ENCODE results near the gene GET4.
"Not testable (repeated sequence)": the region's sequence is repeated elsewhere in the genome, so short reads cannot be mapped to it uniquely, and the experiment has no call there.

GET4 gene

DNA sequence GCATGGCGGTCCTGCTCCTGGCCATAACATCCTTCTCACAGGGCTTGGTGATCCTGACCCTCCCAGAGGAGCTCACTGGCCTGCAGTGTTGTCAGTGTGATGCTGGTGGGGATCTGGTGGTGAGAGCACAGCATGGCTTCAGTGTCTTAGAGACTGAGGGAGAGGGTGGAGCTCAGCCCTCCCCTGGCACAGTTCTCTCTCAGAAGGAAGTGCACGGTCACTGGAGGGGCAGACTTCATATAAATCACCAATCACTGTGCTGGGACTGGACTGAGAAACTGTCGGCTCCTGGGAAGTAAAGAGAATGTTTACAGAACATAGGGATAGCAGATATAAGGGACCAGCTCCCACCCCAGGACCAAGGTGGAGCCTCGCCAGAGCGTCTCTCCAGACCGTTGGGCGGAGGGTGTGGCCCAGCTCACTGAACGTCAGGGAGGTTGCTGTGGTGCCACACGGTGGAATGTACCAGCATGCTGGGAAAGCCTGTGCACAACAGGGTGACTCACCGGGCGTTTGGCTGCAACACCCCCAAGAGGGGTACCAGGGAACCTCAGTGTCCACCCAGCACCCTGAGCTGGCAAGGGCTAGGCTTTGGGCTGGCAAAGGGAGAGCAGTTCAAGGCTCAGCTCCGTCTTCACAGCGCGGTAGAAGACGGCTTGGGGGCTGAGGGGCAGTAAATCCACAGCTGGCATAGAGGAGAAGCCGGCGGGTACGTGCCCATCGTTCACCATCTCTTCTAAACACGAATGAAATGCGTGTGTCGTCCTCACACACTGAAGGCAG, 8.8 kb upstream of the GET4 start:
- no peak for TF ChIP-seq CTCF (IDR thresholded peaks at IDR 0.05; ENCODE audit: low read depth, low read length, missing control alignments)
- in situ Hi-C loops (cut with HindIII; ENCODE audit: low sequenced_read_pairs): no loop called here
- peak; percentile 26 for DNase-seq (ENCODE audit: low read depth)
- H3K4me3 ChIP-seq (ENCODE audit: low read depth, low read length): no peak overlapping the region

DNA sequence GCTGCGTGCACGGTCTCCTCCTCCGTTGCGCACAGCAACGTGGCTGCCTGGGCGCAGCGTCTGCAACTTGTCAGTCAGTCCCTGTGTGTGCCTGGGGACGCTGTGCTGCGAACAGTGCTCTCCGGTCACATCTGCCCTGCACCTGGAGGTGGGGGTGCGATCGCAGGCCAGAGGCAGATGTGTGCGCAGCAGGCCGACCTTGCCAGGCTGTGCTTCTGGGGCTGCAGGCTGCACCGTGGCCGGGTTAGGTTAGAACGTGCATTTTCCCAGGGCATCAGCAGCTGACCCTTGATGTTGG, 8.2 kb upstream of the GET4 start:
- H3K4me3 ChIP-seq (ENCODE audit: low read depth, low read length): no peak overlapping the region
- DNase-seq (ENCODE audit: low read depth): no peak
- TF ChIP-seq CTCF (IDR thresholded peaks at IDR 0.05; ENCODE audit: low read depth, low read length, missing control alignments): no peak
- in situ Hi-C loops (cut with HindIII; ENCODE audit: low sequenced_read_pairs): no loop called here

- no peak overlapping the region for H3K4me3 ChIP-seq (ENCODE audit: low read depth, low read length)
- in situ Hi-C loops (cut with HindIII; ENCODE audit: low sequenced_read_pairs): no loop called here
- TF ChIP-seq CTCF (IDR thresholded peaks at IDR 0.05; ENCODE audit: low read depth, low read length, missing control alignments): no peak
- no peak for DNase-seq (ENCODE audit: low read depth)
Measured at GRCh38 chr7:869348-869747, 7.0 kb upstream of the GET4 start.

- TF ChIP-seq CTCF (IDR thresholded peaks at IDR 0.05; ENCODE audit: low read depth, low read length, missing control alignments): no peak
- in situ Hi-C loops (cut with HindIII; ENCODE audit: low sequenced_read_pairs): no loop called here
- no peak for DNase-seq (ENCODE audit: low read depth)
- H3K4me3 ChIP-seq (ENCODE audit: low read depth, low read length): no peak overlapping the region
Measured at GRCh38 chr7:871900-872537, 4.3 kb upstream of the GET4 start.

DNA sequence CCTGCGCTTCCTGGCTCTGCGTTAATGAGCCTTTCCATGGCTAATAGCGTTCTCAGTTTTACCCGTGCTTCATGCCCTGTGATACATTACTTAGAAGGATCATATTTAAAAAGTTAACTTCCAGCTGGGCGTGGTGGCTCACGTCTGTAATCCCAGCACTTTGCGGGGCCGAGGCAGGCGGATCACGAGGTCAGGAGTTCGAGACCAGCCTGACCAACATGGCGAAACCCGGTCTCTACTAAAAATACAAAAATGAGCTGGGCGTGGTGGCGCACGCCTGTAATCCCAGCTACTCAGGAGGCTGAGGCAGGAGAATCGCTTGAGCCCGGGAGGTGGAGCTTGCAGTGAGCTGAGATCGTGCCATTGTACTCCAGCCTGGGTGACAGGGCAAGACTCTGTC, 3.7 kb upstream of the GET4 start:
- in situ Hi-C loops (cut with HindIII; ENCODE audit: low sequenced_read_pairs); H3K4me3 ChIP-seq (ENCODE audit: low read depth, low read length); DNase-seq (ENCODE audit: low read depth): not testable (repeated sequence)

DNA sequence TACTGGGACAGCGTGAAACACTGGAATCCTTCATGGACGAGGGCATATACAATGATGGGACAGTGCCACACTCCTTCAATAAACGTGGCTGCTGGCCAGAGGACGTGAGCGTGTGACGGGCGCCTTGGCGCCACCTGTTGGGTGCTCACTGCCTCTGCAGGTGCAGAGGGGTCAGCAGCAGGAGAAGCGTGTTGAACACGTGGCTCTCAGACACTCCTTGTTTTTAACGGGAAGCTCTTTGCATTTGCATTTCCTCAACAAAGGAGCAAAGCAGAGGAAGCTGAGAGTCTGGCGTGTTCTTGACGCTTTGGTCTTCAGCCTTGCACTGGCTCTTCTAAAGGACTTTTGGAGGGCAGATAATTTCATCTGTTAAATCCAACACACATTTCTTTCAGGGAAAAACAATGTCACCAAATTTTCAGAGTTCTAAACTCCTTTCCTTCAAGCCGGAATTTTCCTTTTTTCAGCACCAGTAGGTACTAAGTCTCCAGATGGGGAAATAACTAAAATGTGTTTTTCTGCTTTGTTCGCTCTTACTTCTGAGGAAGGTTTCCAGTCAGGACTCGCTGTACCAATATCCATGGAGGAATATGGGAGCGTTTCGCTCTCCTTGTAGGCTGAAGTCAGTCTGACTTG, 2.9 kb upstream of the GET4 start:
- DNase-seq (ENCODE audit: low read depth): peak; percentile 44
- H3K4me3 ChIP-seq (ENCODE audit: low read depth, low read length): no peak overlapping the region
- peak; percentile 98 for TF ChIP-seq CTCF (IDR thresholded peaks at IDR 0.05; ENCODE audit: low read depth, low read length, missing control alignments)
- in situ Hi-C loops (cut with HindIII; ENCODE audit: low sequenced_read_pairs): no loop called here
